Liver (tissue), 9 donors: ENCODE measurements around the gene D2HGDH. TPM values are rescaled to one million over a fixed set of nuclear protein-coding genes. Genes with fewer than 3 reads are reported as not detected.

ENCODE experiments used
- DNase-seq: peaks from one replicate; pipeline ENCODE4 v3.0.0-alpha.2; 2017; ENCODE audit warnings: low spot score
- H3K27ac ChIP-seq, 2 donors: one replicate each; pipeline ENCODE4 v1.7.0; 2013; ENCODE audit warnings: inconsistent platforms in 2 of 2, low read length in 2 of 2, control low read depth in 1 of 2, low read depth in 1 of 2, mild to moderate bottlenecking in 1 of 2
- H3K27me3 ChIP-seq, 4 donors: one replicate each; pipeline versions ENCODE4 v1.6.1 to v1.7.0; 2013; ENCODE audit warnings: low read length in 3 of 4, inconsistent platforms in 1 of 4, mild to moderate bottlenecking in 1 of 4, moderate library complexity in 1 of 4; ENCODE audit not compliant: control insufficient read depth in 4 of 4, insufficient read depth in 4 of 4
- H3K36me3 ChIP-seq, 4 donors: one replicate each; pipeline versions ENCODE4 v1.6.1 to v1.7.0; 2013; ENCODE audit warnings: low read length in 3 of 4, mild to moderate bottlenecking in 3 of 4, low read depth in 1 of 4, moderate library complexity in 1 of 4; ENCODE audit not compliant: control insufficient read depth in 4 of 4, insufficient read depth in 3 of 4
- H3K4me1 ChIP-seq, 4 donors: one replicate each; pipeline versions ENCODE4 v1.6.1 to v1.7.0; 2013; ENCODE audit warnings: low read length in 3 of 4, mild to moderate bottlenecking in 3 of 4, moderate library complexity in 1 of 4; ENCODE audit not compliant: control insufficient read depth in 4 of 4, insufficient read depth in 4 of 4
- H3K4me3 ChIP-seq, 3 donors: one replicate each; pipeline versions ENCODE4 v1.6.1 to v1.7.0; 2013; ENCODE audit warnings: low read length in 3 of 3, control low read depth in 1 of 3, low read depth in 1 of 3, mild to moderate bottlenecking in 1 of 3
- H3K9ac ChIP-seq, 2 donors: one replicate each; pipeline ENCODE4 v1.7.0; 2013; ENCODE audit warnings: low read length in 2 of 2, mild to moderate bottlenecking in 2 of 2, moderate library complexity in 2 of 2, control low read depth in 1 of 2, low read depth in 1 of 2
- H3K9me3 ChIP-seq, 4 donors: one replicate each; pipeline versions ENCODE4 v1.6.1 to v1.7.0; 2013; ENCODE audit warnings: low read length in 3 of 4; ENCODE audit not compliant: control insufficient read depth in 4 of 4
- ATF3 ChIP-seq: IDR thresholded peaks from 2 replicates; pipeline ENCODE4 v1.6.1; 2016; ENCODE audit warnings: antibody characterized with exemption
- CTCF ChIP-seq: fragments of 150-350 bp; IDR thresholded peaks from 2 replicates; pipeline ENCODE4 v1.5.1; 2017; ENCODE audit warnings: improper control_type of control experiment, low read depth, low read length; ENCODE audit not compliant: missing input control
- EGR1 ChIP-seq, 2 donors: IDR thresholded peaks; 2 replicates each; pipeline ENCODE4 v1.6.1; 2016 to 2018; ENCODE audit warnings: antibody characterized with exemption in 2 of 2, low read depth in 2 of 2
- FOXA1 ChIP-seq: IDR thresholded peaks from 2 replicates; pipeline ENCODE4 v1.6.1; 2016; ENCODE audit warnings: antibody characterized with exemption
- FOXA2 ChIP-seq: IDR thresholded peaks from 2 replicates; pipeline ENCODE4 v1.6.1; 2016; ENCODE audit warnings: antibody characterized with exemption
- GABPA ChIP-seq, 2 donors: IDR thresholded peaks in 1 of 2; conservative IDR thresholded peaks in 1 of 2; 2 replicates each; pipeline ENCODE4 v1.6.1; 2016; ENCODE audit warnings: antibody characterized with exemption in 2 of 2, mild to moderate bottlenecking in 1 of 2, moderate library complexity in 1 of 2
- HNF4A ChIP-seq, 2 donors: conservative IDR thresholded peaks; 2 replicates each; pipeline ENCODE4 v1.6.1; 2016; ENCODE audit warnings: antibody characterized with exemption in 2 of 2, mild to moderate bottlenecking in 2 of 2
- HNF4G ChIP-seq: IDR thresholded peaks from 2 replicates; pipeline ENCODE4 v1.6.1; 2016; ENCODE audit warnings: antibody characterized with exemption
- JUND ChIP-seq, 2 donors: IDR thresholded peaks; 2 replicates each; pipeline ENCODE4 v1.6.1; 2016; ENCODE audit warnings: antibody characterized with exemption in 2 of 2
- MAX ChIP-seq: IDR thresholded peaks from 2 replicates; pipeline ENCODE4 v1.6.1; 2016; ENCODE audit warnings: antibody characterized with exemption
- NR2F2 ChIP-seq: IDR thresholded peaks from 2 replicates; pipeline ENCODE4 v1.6.1; 2016; ENCODE audit warnings: antibody characterized with exemption
- RAD21 ChIP-seq, 2 donors: IDR thresholded peaks; 2 replicates each; pipeline ENCODE4 v1.6.1; 2016; ENCODE audit warnings: antibody characterized with exemption in 2 of 2, mild to moderate bottlenecking in 2 of 2
- REST ChIP-seq: IDR thresholded peaks from 2 replicates; pipeline ENCODE4 v1.6.1; 2016; ENCODE audit warnings: antibody characterized with exemption, mild to moderate bottlenecking
- RXRA ChIP-seq, 2 donors: IDR thresholded peaks; 2 replicates each; pipeline ENCODE4 v1.6.1; 2017 to 2018; ENCODE audit warnings: antibody characterized with exemption in 2 of 2, mild to moderate bottlenecking in 1 of 2
- SP1 ChIP-seq: IDR thresholded peaks from 2 replicates; pipeline ENCODE4 v1.6.1; 2018; ENCODE audit warnings: antibody characterized with exemption, mild to moderate bottlenecking
- TAF1 ChIP-seq: conservative IDR thresholded peaks from 2 replicates; pipeline ENCODE4 v1.6.1; 2016; ENCODE audit warnings: antibody characterized with exemption, mild to moderate bottlenecking
- YY1 ChIP-seq: IDR thresholded peaks from 2 replicates; pipeline ENCODE4 v1.6.1; 2016; ENCODE audit warnings: antibody characterized with exemption, mild to moderate bottlenecking
- ZBTB33 ChIP-seq: IDR thresholded peaks from 2 replicates; pipeline ENCODE4 v1.6.1; 2016; ENCODE audit warnings: antibody characterized with exemption
- WGBS: extraction: QIAGEN DNeasy Blood & Tissue Kit; methylation state at CpG from one replicate; pipeline ENCODE4 v1.1.7; 2013; 5-methylcytosine and 5-hydroxymethylcytosine counted together
- polyA plus RNA-seq, 2 donors: library from polyadenylated mRNA; stranded (reverse) in 1 of 2; unstranded in 1 of 2; fragments of 200-250 nt in 1 of 2; fragments of >200 nt in 1 of 2; fragmentation: Nextera tagmentation in 1 of 2; extraction: Ambion mirVana in 1 of 2; gene quantifications; one replicate each; pipeline versions ENCODE4 v1.2.1 to v1.2.3, GENCODE V29; 2013 to 2015
- total RNA-seq, 2 donors: library from RNA; depleted of rRNA; stranded (reverse); fragments of >200 nt; gene quantifications; one replicate each; pipeline ENCODE4 v1.2.3, GENCODE V29; 2014
- donor health status: healthy.
- donor health status: healthy.
- donor health status: healthy.
- donor health status: healthy.
- donor health status: healthy.

Gene D2HGDH
- total and polyA plus RNA-seq, 4 donors: 6.4 to 25.0 (median 13.5) TPM

- H3K4me3 ChIP-seq: no peak overlapping the region
- no peak overlapping the region for H3K9ac ChIP-seq
- TF ChIP-seq NR2F2 (no peak), TAF1 (no peak), FOXA2 (no peak), RAD21 (IDR thresholded peaks at IDR 0.05) (no peak)
- peak; percentile 30 for DNase-seq
- H3K4me1 ChIP-seq: peaks cover 12 to 26% (median 19%) of the 10 kb centered on the region in 4 donors
- 95% methylated on average over 37 of the region's 37 CpGs for WGBS
- no peaks in the 10 kb centered on the region for H3K27me3 ChIP-seq
- H3K9me3 ChIP-seq: no peaks in the 10 kb centered on the region
- no peak overlapping the region for H3K27ac ChIP-seq
- H3K36me3 ChIP-seq: peaks cover 0 to 3% (median 1%) of the 10 kb centered on the region in 4 donors
These were observed 33.2 kb downstream of the D2HGDH start for GRCh38 chr2:241767464-241768250.

- Histone ChIP-seq H3K4me3 (no peak overlapping the region), H3K9ac (no peak overlapping the region), H3K4me1 (peaks cover 12 to 32% (median 22%) of the 10 kb centered on the region in 4 donors), H3K9me3 (no peaks in the 10 kb centered on the region), H3K27ac (no peak overlapping the region), H3K27me3 (no peaks in the 10 kb centered on the region), H3K36me3 (peaks cover 0 to 3% (median 1%) of the 10 kb centered on the region in 4 donors)
- 93% methylated on average over 29 of the region's 29 CpGs for WGBS
- peak; percentile 25 for DNase-seq
- no peak for TF ChIP-seq REST
- no peak for TF ChIP-seq SP1
- no peak for TF ChIP-seq FOXA1
- no peak for TF ChIP-seq RAD21 (IDR thresholded peaks at IDR 0.05)
- no peak for TF ChIP-seq FOXA2
- TF ChIP-seq YY1: no peak
- no peak for TF ChIP-seq NR2F2
- TF ChIP-seq JUND (IDR thresholded peaks at IDR 0.05): no peak
- no peak for TF ChIP-seq EGR1 (IDR thresholded peaks at IDR 0.05; ENCODE audit: low read depth in 2 of 2)
- no peak for TF ChIP-seq RXRA (IDR thresholded peaks at IDR 0.05)
- no peak for TF ChIP-seq CTCF
- no peak for TF ChIP-seq HNF4G
- no peak for TF ChIP-seq TAF1
- TF ChIP-seq GABPA (IDR thresholded peaks at IDR 0.05 in 1 of 2, conservative IDR thresholded peaks at IDR 0.05 in 1 of 2): no peak
- no peak for TF ChIP-seq ZBTB33
- no peak for TF ChIP-seq HNF4A (conservative IDR thresholded peaks at IDR 0.05)
- no peak for TF ChIP-seq ATF3
- TF ChIP-seq MAX: no peak
These were observed 33.9 kb downstream of the D2HGDH start for GRCh38 chr2:241768251-241768711.
